Measurements from ENCODE around the gene PRKCA.
"Not testable (repeated sequence)": the region's sequence is repeated elsewhere in the genome, so short reads cannot be mapped to it uniquely, and the experiment has no call there.

Gene PRKCA

DNA sequence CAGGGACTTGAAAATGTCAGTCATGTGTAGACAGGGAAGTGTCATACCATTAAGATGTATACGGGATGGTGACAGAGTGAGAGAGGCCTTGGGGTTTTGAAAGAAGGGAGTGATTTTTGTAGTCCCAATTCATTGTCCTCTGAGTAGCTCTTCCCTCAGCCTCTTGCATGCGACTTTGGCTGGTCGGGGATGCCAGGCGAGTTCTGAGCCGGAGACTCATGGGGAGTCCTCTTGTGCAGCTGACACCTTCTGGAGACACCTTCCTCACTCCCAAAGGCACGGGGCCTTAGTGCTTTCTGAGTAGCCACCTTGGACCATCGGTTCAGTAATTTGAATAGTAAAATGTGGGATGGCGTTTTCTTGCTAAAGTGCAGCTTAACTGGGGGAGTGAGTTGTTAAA is 144.7 kb downstream of the PRKCA start:
- no peak for DNase-seq

DNA sequence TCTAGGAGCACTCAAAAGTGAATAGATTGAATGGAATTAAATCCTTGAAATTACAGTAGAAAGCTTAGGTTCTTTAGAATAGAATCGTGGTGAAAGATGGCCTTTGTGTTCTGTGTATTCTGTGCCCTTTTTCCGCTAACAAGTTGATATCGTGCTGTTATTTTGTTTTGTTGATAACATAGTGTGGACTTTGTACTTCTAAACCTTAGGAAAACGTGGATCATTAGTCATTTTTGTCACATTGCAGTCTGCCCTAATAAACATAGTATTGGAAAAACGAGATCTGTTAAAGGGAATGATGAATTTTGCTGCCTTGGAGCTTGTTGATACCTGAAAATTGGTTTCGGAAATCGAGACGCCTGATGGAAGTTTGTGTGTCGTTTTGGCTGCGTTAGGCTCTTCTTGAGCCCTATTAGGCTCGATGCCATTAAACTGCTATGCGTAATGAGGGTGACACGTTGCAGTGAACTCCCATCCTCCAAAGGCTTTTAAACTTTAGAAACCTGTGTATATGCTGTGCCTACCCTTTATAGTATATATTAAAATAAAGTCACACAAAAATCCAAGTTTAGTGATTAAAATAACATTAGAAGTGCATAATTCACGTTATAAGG is 145.7 kb downstream of the PRKCA start:
- DNase-seq: no peak

DNA sequence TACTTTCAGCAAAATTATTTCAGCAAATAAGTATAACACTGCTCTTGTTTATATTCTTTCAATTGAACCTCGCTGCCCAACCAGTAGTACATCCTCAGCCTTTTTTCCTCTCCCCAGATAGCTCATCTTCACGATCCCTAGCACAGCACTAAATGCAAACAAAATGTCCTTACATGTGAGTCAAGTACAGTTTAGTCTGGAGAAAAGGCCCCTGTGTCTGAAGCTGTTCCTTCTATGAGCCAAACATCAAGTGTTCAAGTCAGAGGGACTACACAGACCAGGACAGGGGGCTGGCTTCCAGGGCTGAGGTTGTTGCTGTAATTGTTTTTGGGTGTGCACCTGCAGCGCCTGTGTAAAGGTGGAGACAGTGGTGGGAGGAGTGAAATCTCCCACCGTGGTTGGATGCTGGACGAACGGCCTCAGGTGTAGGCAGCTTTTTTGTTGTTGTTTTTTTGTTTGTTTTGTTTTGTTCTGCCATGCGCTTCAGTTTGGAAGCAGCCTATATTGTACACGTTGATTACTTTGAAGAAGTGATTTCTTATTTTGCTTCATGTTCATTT is 147.1 kb downstream of the PRKCA start:
- DNase-seq: no peak

DNA sequence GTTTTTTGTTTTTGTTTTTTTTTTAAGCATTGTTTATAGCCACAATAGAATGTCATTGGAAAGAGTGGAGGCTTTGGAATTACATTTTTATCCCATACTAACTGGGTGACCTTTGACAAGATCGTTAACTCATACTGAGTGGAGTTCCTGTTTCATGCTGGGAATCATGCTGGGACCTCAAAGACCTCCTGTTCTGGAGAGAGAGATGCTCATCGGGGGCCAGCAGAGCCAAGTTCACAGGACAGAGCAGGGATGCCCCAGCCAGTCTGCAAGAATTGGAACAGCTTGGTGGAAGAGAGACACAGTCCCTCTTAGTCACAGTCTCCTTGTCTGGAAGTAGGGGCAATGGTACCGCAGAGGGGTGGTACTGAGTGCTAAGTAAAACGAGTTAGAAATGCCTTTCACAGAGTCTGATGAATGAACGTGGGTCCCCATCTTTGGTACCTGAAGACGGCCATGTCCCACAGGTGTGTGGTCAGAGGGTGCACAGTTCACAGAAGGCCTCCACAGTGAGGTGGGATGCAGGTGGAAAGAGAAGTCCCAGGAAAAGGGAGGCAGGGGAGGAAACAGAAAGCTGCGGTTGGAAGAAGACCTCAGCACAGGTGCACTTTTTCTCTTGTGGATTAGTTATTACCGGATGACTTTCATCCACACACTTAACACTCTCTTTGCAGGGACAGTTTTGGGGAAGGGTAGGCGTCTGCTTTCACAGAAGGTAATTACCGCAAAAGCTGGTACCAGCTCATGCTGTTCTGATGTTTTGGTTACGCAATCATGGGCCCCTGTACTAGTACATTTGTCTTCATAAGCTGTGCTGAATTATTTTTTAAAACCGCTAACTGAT is 147.8 kb downstream of the PRKCA start:
- no peak for DNase-seq

DNA sequence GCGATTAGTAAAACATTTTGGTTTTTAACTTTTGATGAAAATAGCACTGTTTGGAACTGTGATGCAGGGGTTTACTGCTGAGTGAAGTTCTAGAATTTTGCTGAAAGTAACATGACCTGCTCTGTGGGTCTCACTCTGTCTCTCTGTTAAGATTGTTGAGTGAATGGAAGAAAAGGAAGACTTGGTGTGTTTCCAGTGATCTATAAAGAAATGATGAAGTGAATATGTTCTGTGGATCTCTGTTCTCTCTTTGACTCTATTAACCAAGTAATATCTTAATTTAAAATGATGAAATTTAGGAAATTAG is 148.4 kb downstream of the PRKCA start:
- DNase-seq: no peak

DNA sequence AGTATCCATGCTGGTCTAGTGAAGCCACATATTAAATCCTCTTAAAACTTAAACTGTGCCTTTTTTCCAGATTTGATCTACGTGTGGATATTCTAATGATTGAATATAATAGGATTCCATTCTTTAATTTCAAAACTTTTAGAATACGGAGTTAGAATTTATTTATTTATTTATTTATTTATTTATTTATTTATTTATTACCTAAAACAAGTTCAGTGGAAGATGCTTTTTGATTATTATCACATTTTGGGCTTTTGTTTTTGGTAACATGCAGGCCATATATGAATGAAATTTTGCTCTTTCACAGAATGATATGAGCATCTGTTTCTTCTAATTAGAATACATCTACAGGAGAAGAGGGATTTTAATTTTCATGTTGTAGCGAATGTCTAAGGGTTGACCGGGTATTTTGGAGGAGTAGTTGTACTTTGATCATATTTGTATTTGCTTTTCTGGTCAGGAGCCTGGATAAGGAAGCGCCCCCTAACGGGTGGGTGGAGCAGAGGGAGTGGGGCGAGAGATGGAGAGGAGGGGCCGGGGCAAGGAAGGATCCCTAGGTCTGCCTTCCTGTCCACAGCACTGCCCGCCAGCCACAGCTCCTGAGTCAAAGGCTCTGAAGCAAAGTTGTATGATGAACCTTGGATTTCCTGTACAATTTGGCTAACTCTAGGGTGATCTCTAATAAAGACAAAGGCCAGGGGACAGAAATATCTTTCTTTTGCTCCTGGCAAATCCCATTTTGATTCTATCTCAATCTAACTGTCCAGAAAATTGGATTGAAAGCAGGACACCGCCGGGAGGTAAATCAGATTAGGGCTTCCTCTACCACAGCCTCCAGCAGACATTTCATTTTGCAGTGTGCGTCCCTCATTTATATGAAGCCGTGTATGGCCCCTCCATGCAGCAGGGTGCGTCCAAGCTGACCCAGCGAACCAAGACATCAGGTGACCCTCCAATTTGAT is 149.1 kb downstream of the PRKCA start:
- DNase-seq: no peak

DNA sequence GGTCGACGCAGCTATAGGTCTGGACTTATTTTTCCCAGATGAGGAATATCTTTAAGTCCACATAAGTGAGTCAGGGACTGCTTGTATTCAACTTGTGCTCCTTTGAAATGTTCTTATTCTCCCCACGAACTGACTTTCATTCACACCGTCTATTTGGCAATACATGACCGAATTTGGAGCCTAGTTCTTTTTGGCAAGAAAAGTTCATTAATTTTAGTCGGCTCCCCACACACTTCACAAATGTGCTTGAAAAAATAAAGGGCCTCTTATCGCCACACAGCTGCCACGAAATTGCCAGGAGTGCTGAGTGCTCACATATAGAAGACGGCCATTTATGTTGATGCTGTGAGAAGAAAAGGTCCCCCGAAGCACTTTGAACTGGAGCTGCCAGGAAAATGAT is 152.6 kb downstream of the PRKCA start:
- DNase-seq: no peak

DNA sequence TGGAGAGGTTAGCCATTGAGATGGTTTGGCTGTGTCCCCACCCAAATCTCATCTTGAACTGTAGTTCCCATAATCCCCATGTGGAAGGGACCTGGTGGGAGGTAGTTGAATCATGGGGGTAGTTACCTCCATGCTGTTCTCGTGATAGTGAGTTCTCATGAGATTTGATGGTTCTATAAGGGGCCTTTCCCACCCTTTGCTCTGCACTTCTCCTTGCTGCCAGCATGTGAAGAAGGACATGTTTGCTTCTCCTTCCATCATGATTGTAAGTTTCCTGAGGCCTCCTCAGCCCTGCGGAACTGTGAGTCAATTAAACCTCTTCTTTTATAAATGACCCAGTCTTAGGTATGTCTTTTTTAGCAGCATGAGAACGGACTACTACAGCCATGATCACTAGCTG is 155.1 kb downstream of the PRKCA start:
- not testable (repeated sequence) for DNase-seq

DNA sequence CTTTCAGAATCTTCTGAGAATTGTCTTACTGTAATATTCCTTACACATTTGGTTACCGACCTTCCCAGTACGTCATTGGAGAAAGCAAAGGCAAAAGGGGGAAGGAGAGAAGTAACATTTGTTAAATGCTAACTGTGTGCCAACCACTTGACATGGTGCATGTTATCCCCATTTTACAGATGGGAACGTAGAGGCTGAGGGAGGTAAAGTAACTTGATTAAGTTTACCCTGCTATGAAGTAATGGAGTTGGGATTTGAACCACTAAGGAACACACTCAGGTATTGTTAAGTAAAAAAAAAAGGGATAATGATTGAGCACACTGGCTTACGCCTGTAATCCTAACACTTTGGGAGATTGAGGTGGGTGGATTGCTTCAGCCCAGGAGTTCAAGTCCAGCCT is 156.4 kb downstream of the PRKCA start:
- DNase-seq: no peak

DNA sequence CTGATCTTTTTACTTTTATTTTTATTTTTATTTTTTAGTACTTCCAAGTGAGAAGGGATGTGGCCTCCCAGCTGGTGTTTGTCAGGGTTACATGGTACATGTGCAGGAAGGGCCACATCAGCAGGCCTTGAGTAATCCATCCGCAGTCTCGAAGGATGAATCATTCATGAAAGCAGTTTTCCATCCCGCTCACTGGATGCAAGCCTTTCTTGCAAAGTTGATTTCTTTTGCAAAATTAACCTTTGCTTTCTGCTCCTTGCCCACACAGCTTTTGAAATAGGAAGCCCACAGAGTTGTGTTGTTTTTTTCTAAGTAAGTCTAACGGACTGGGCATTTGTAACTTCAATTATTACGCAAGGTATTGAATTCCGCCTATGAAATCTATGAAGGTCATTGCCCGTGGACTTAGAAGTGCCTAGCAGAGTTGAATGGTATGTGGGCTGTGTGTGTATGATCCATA is 157.4 kb downstream of the PRKCA start:
- no peak for DNase-seq

DNA sequence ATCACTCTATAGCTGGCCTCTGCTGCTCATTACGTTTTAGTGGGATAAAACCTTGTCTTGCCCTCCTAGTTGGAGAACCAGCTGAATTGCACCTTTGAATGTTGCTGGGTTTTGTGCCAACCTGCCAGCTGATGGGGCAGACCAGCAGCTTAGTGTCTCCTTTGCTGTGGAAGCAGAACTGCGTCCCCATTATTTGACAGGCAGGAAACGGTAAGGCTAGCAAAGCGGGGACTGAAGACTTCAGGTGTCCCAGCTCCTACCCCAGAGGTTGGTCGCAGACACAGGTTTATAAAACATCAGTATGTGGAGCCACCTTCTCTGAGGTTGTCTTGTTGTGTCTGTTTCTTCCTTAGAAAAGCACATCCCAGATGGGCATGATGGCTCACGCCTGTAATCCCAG is 158.1 kb downstream of the PRKCA start:
- DNase-seq: no peak

DNA sequence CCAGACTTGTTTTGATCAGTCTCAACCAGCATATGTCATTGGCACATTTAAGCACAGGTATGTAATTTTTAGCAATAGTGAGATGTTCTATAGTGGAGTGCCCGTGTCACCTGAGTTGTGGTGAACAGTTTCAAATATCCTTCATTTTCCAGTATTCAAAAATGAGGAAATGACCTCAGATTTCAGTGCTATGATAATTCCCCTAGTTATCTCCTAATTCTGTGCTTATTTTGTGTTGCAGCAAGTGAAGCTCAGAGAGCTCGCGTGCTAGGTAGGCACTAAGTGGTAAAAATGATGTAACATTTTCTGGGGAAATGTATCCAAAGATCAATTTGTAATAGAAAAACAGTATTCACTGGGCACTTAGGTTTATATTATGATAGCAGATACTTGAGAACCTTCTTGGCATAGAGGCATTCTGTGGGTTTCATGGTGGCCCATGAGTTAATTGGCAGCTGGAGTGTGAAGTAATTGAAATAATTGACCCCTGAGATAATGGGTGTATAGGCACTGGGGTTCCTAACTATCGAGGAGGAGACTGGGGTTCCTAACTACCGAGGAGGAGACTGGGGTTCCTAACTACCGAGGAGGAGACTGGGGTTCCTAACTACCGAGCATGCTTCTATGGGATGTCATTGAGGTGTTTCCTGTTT is 159.1 kb downstream of the PRKCA start:
- no peak for DNase-seq

DNA sequence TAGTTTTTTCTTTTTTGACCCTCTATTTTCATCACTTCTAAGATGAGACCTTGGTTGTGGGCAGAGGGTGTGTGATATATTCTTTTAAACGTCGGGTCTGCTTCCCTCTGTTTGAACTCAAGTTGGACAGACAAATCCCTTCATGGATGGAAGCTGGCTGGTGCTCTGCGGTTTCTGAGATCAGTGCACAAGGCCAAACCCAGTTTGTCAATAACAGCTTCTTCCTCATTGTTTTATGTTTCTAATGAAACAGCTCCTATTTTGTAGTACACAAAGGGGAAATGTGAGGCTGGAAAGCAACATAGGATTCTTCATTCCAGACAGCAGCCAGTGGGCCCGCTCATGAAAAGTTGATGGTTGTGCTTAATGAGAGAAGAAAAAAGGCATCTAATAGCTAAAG is 159.6 kb downstream of the PRKCA start:
- no peak for DNase-seq

DNA sequence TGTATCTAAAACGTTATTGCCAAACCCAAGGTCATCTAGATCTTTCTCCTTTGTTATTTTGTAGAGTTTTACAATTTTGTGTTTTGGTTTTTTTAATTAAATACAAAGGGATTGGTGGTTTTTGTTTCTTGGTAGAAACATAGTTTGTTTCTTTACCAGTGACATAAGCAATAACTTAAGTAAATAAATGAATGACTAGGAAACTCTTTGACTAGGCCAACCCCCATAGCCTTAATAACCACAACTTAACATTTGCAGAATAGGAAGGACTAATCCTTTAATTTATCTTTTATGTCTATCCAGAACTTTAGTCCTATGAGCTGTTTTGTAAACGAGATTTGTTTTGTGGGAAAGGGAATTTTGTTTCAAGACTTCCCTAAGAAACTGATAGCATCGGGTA is 162.5 kb downstream of the PRKCA start:
- DNase-seq: no peak

DNA sequence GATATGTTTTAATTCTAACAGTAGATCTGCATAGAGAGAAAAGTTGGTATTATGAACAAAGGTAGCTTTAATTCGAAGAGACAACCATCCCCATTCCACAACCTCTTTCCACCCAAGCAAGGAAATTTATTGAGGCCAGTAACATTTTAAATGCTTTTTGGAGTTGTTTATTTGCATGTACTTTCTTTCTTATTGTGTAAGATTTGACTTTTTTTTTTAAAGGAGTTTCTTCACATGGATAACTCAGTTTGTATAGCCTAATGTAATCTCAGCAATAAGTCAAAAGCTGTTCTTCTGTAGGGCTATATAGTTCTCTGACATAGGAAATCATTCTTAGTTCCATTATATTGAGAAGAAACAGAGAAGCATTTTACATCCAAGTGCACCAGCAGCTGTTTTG is 163.3 kb downstream of the PRKCA start:
- no peak for DNase-seq

DNA sequence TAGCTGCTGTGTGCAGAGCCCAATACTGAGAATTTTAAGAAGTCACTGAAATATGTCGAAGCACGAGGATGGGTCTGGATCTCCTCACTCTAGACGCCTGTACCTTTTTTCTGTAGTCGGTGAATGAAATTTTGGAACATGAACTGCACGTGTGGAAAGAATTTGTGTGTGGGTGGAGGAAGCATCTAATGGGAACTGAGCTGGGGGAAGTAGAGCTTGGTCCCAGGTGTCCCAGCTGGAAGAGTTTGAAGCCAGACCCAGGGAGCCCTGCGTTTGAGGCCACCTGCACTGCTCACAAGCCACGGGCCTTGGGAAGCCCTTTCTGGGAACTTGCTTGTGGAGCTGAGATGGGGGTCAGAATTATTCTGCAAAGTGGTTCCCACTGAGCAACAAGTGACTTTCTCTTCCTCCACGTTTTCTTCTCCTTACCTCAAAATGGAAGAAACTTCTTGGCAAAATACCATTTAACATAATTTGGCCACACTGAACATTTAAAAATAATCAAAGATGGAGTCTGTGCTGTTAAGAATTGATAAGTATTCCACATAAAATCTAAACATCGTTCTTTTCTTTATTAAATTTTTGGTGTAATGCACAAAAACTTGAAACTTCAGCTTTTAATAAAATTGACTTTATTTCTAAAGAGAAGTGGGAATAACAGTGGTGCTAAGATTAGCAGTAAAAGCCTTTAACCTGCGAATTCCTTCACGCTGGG is 163.8 kb downstream of the PRKCA start:
- DNase-seq: no peak

DNA sequence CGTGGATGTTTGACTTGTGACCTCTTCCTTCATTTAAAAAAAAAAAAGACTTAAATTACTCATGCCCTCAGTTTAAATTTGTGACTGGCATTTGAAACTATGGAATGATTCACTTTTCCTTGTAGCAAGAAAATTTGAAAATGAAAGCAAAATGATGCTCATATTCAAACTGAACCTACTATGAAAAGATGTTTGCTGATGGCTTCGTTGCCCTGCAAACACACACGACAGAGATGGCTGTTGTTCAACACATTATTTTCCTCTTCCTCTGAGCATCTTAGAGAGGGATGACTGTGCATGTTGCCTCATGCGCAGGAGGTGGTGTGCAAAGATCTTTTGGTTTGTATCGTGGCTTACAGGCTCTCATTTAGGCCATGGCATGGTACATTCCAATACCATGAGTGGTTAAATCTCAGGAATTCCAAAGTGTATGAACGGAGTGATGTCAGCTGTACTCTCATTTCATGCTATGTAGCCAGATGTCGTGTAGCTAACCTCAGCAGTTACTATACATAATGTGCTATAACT is 164.5 kb downstream of the PRKCA start:
- no peak for DNase-seq

DNA sequence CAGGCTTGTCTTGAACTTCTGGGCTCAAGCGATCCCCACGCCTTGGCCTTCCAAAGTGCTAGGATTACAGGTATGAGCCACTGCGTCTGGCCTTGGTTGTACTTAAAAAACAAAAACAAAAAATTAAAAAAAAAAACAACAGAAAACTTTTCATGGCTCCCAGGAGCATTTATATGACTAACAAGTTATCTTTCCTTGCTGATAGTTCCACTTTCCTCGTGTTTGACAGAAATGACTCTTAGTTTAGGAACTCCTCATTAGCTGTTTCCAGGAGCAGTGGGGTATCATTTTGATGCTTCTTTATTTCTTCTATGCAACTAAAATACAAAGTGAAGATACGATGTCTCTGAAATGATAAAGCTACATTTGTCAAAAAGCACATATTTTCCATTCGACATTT is 165.4 kb downstream of the PRKCA start:
- DNase-seq: no peak

DNA sequence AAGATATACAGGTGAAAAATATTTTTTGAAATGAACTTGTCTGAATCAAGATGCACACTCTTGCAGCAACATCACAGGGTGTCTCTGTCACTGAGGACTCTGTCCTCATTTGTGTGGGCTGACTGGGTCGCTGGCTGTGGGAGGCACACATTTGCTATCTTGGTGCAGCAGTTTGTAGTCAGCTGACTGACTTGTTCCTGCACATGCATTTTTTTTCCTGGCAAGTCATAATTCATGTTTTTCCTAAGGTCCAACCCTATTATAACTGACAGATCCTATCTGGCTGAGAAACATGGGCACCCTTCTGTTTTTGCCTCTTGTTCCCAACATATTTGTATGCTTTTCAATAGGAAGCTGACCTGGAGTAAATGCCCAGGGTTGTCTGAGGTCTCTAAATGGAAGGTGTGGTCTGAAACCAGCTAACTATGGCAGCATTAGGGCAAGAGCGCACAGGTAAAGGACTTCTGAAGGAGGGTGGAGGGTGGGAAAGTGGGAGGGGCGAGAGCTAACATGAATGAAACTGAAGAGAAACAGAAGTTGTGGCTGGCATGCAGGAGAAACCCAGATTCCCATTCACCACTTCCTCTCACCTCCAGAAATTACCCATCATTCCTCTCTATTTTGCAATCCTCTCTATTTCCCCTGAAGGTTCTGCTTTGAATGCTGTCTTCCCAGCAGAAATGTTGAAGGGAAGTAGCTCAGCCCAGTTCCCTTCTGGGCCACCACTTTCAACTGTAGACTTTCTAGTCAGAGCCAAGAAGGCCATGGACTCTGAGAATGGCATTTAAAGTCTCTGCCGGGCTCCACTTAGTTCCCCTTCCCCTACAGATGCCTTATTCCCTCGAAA is 166.1 kb downstream of the PRKCA start:
- DNase-seq: peak; percentile 14

DNA sequence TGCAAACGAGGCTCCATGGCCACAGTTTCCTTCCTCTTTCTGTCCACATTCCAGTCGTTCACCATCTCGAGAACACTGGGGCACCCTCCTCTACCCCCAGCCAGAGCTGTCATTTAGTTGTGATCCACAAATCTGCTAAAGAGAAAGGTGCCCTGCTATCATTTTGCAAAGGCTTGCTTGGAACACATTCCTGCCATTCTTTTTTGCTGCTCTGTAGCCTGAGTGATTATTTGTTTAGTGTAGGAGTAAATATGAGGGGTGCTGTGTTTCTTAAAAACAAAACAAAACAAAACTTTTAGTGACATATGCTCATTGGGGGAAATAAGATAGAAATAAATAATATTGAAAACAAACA is 166.7 kb downstream of the PRKCA start:
- no peak for DNase-seq

DNA sequence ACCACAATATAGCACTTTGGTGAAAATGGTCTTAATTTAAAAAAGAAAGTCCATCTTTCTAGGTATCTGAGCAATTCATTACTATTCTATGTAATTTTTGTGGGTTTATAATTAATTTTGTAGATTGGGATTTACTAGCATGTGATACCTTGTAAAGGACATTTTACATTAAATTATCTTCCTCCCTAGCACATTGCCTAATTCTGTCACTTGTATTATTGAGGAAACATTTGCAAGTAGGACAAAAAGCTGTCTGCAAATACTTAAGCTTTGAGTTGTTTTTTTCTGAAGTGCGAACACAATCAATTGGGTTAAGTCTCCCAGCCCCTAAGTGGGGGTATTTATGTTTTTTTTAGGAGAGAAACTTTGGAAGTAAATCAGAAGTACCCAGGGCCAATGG is 167.0 kb downstream of the PRKCA start:
- DNase-seq: no peak
